HT1080 (cell line): ENCODE results near the gene KIAA1328. TPM values are rescaled to one million over a fixed set of nuclear protein-coding genes. Genes with fewer than 3 reads are reported as not detected.

Source experiments
- DNase-seq: peaks from one replicate; pipeline ENCODE4 v3.0.0-alpha.2; 2015; ENCODE audit warnings: low read depth
- total RNA-seq: library from RNA; depleted of rRNA; stranded (reverse); fragments of >200 nt; shearing (Covaris generic); gene quantifications from 2 replicates; pipeline ENCODE4 v1.2.3, GENCODE V29; 2014

KIAA1328 gene
- total RNA-seq, 1 experiment from 2014 or later, result 1.2 TPM

DNA sequence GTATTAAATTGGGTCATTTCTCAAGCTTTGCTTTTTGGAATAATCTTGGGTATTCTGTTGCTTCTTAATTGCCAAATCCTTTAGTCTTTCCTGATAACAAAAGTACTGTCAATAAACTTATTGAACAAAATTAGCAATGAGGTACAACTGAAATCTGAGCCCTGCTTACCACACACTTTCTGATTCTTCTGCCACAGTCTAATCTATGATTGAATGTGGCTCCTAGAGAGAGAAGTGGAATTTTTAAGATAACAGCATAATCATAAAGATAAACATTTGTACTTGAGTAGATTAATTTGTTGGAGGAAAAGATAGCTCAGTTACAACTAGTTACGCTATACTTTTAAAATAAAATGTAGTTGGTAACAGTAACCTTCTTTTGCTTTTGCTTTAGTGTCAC is 381.9 kb downstream of the KIAA1328 start:
- DNase-seq, result no peak

DNA sequence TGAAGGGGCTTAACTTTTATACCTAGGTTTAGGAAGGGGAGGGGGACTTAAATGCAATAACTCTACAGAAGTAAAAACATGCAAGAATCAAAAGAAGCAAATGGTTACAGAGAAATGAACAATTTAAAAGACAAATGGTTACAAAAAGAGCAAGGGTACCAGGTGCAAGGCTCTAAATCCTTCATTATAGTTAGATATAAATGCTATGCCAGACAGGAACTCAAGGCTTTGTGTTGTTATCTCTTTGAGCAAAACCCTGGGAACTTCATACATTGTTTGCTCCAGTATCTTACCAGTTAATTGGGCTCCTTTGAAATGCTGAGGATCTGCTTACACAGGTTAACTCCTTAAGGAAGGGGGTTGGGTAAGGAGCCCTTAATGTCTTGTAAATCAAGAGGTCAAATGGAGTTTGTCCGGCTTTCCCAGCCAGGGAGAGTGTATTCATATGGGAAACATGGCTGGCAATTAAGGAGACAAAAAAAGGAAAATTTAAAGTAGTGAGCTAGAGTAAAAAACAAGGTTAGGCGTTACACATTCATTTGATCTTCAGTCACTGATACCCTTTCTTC is 389.2 kb downstream of the KIAA1328 start:
- no peak for DNase-seq

DNA sequence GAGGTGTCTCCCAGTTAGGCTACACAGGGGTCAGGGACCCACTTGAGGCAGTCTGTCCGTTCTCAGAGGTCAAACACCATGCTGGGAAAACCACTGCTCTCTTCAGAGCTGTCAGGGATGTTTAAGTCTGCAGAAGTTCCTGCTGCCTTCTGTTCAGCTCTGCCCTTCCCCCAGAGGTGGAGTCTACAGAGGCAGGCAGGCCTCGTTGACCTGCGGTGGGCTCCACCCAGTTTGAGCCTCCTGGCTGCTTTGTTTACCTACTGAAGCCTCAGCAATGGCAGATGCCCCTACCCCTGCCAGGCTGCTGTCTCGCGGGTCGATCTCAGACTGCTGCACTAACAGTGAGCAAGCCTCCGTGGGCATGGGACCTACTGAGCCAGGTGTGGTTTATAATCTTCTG is 390.3 kb downstream of the KIAA1328 start:
- DNase-seq, result no peak

GRCh38 chr18:37222354-37222998 is 393.5 kb downstream of the KIAA1328 start:
- no peak for DNase-seq

DNA sequence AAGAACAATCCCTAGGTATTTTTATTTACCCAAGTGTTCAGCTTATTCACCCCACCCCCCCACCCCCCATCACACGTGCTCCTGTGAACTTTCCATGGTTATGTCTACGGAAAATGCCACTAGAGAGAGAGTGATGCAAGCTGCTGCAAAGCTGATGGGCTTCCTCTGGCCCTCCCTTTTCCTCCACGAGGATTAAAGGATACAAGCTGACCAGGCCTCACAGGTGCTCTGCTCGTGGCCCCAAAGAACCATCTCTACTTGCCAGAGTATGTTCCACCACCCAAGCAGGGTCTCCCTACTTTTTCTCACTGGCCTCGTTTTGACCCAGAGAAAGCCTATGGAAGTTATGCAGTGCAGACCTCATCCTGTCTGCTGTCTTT is 394.1 kb downstream of the KIAA1328 start:
- no peak for DNase-seq

DNA sequence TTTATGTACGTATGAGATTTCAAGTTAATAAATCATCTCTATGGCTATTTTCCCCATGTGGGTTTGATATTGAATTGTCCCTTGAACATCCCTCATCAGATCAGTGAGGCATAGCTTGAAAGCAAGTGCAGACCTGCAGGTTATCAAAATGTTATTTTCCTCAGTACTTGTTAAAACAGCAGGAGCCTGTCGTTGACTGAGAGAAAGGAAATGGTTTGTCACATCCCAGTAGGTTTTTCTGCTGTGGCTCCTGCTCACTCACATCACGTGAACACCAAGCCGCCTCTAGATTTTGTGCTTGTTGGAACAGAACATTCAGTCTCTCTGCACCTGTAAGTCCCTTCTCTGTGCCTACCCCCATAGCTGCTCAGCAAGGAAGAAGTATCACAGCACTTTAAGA is 396.4 kb downstream of the KIAA1328 start:
- no peak for DNase-seq

- DNase-seq, result no peak
Measured at GRCh38 chr18:37230768-37231167, 401.8 kb downstream of the KIAA1328 start.

GRCh38 chr18:37231251-37231650 is 402.3 kb downstream of the KIAA1328 start:
- no peak for DNase-seq

GRCh38 chr18:37235583-37235982 is 406.7 kb downstream of the KIAA1328 start:
- DNase-seq, result no peak

GRCh38 chr18:37238282-37239108 is 409.6 kb downstream of the KIAA1328 start:
- no peak for DNase-seq

DNA sequence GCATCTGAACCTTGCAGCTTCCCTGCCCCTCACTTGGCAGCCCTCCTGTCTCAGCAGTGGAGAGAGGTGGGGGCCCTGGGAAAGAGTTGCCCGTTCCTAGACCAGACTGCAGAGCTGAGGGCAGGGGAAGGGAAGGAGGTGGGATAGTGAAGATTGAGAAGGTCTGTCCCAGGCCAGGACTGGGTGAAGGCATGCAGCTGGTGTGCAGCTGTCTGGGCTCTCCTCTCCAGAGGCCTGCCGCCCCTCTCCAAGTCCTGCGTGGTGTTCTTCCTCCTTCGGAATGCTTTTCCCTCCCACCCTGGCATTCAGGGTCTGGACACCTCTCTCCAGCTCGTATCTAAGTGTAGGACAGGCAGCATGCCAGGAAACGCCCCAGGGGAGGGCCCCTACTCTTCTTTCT is 413.2 kb downstream of the KIAA1328 start:
- no peak for DNase-seq

GRCh38 chr18:37242826-37243560 is 414.1 kb downstream of the KIAA1328 start:
- DNase-seq, result no peak

GRCh38 chr18:37243741-37244140 is 414.8 kb downstream of the KIAA1328 start:
- DNase-seq, result no peak

DNA sequence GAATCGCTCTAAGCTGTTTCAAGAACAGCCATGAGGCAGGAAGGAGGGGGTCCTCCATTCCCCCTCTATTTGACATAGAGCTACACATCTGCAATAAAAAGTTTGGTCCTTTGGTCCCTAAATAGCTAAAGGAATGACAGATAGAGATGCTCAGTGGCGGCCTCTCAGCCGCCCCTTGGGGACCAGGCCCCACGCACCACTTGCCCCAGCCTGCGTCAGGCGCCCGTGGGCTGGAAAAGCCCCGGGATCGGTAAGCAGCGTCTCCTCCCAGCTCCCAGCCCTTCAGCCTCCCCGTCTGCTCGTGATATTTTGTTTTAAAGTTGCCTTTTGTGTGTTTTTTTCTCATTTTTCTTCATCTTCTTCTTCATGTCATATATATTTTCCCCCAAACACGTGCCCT is 415.7 kb downstream of the KIAA1328 start:
- no peak for DNase-seq

GRCh38 chr18:37246779-37247340 is 417.9 kb downstream of the KIAA1328 start:
- DNase-seq, result no peak

GRCh38 chr18:37247497-37248161 is 418.7 kb downstream of the KIAA1328 start:
- no peak for DNase-seq

- DNase-seq, result no peak
Measured at GRCh38 chr18:37248281-37248680, 419.4 kb downstream of the KIAA1328 start.

DNA sequence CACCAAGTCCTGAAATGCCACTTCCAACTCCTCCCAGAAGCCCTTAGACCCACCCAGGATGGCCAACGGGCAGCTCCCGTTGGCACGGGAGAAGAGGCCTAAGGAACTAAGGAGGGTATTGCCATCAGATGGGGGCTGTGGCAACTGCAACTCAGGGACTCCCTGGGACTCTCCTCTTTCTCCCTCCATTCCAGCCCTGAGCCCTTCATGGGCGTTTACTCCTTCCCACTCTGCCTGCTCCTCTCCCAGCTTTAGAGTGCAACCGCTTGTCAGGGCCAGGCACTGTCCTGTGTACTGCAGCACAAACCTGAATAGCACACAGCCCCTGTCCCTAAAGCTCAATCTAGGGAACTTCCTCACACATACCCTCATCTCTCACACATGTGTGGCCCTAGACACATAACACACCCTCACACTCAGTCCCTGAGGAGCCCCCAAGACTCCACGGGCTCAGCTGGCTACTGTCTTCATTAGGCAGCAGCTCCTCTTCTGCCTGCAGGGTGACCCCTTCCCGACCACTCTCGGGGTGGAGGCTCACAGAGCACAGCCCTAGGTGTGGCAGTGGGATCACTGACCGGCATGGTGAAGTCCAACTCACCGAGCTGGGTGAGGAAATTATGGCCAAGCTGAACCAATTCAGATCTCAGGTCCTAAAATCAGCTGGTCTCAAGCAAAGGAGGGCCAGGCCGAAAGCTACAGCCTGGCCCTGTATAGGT is 420.4 kb downstream of the KIAA1328 start:
- no peak for DNase-seq

DNA sequence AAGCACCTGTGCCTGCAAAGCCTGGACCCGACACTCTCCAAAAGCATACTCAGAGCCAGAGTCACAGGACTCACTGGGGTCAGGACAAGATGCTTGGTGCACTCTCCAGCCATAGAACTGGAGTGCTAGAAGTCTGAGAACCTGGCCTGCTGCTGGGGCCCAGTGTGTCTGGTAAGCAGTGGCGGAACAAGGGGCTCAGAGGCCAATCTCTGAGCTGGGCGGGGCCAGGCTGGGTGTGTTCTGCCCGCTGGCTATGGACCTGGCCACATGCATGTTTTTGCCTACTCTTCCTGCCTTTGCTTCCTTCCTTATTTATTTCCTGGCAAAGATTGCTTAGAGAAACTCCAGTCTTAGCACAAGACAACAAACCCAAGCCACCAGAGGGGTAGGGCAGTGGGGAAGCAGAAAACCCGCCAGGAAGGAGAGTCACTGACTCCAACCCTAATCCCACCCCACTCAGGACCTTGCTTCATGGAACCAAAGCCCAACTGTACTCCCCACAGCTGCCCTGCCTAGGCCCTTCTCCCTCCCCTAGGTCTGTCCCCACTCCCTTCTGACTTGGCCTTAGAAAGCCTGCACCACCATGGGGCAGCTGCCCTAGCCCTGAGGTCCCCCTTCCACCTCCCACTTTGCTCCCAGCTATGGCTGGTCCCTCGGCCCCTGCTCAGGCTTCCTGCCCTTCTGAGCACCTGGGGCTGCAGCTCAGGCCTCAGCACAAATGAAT is 421.1 kb downstream of the KIAA1328 start:
- no peak for DNase-seq

DNA sequence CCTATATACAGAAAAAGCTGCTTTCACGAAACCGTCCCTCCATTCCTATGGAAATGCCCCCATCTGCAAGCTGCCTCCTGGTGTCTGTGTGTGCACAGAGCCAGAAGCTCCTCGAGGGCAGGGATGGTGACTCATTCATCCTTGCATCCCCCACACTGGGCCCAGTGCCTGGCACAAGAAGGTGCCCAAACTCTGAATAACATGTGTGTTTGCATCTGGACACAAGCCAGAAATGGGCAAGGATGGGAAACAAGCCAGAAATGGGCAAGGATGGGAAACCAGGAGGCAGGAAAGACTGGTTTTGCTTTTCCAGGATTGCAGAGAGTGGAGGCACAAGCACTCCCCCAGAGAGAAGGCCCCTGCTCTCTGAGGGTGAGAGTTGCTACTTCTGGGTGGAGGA is 422.8 kb downstream of the KIAA1328 start:
- DNase-seq, result peak; percentile 32
